Bronchus fibroblast of lung (primary cell): ENCODE measurements around the gene CCDC71. TPM values are rescaled to one million over a fixed set of nuclear protein-coding genes. Genes with fewer than 3 reads are reported as not detected.

Experiments
- total RNA-seq: library from RNA; depleted of rRNA; stranded (reverse); fragments of >200 nt; gene quantifications from 2 replicates; pipeline ENCODE4 v1.2.3, GENCODE V29; 2015

Gene CCDC71
- total RNA-seq, result 32.3 and 37.7 TPM in 2 replicates

GRCh38 chr3:49165771-49166751 lies at the start of gene CCDC71:
Gene CCDC71, minus strand, starts transcription at chr3:49166331. Its CDS starts 2,123 bp downstream, at chr3:49164208.

GRCh38 chr3:49171119-49171774 lies 5.1 kb upstream of the CCDC71 start, which contains the start of gene KLHDC8B:
Gene KLHDC8B, plus strand, starts transcription at chr3:49171598. Its CDS starts 1,172 bp downstream, at chr3:49172770.

GRCh38 chr3:49132437-49133225 lies 33.5 kb downstream of the CCDC71 start, which contains the start of gene LAMB2:
Gene LAMB2, minus strand, starts transcription at chr3:49133050. Its CDS starts 183 bp downstream, at chr3:49132867.

GRCh38 chr3:49120438-49121131 lies 45.5 kb downstream of the CCDC71 start, which contains the start of gene USP19:
Gene USP19, minus strand, starts transcription at chr3:49120823. Its CDS starts 1,678 bp downstream, at chr3:49119145.

Other genes with a start within 250 kb of the CCDC71 start
- gene ARIH2, start 247.5 kb downstream of the CCDC71 start, total RNA-seq, result 55.2 and 64.1 TPM in 2 replicates
- 20.5 and 22.4 TPM in 2 replicates for gene P4HTM, start 176.1 kb downstream of the CCDC71 start, total RNA-seq
- 79.7 and 80.7 TPM in 2 replicates for gene WDR6, start 158.9 kb downstream of the CCDC71 start, total RNA-seq
- gene DALRD3, start 147.8 kb downstream of the CCDC71 start, total RNA-seq, result 59.5 and 60.0 TPM in 2 replicates
- 206 and 207 TPM in 2 replicates for gene NDUFAF3, start 144.2 kb downstream of the CCDC71 start, total RNA-seq
- gene IMPDH2, start 136.9 kb downstream of the CCDC71 start, total RNA-seq, result 314 and 337 TPM in 2 replicates
- gene QRICH1, start 72.3 kb downstream of the CCDC71 start, total RNA-seq, result 53.5 and 72.1 TPM in 2 replicates
- 364 and 369 TPM in 2 replicates for gene QARS1, start 61.6 kb downstream of the CCDC71 start, total RNA-seq
- 41.2 and 43.2 TPM in 2 replicates for gene USP19, start 45.5 kb downstream of the CCDC71 start, total RNA-seq
- gene LAMB2, start 33.3 kb downstream of the CCDC71 start, total RNA-seq, result 215 and 282 TPM in 2 replicates
- 13.4 and 14.1 TPM in 2 replicates for gene KLHDC8B, start 5.3 kb upstream of the CCDC71 start, total RNA-seq
- gene C3orf62, start 110.9 kb upstream of the CCDC71 start, total RNA-seq, result 0.34 and 0.74 TPM in 2 replicates
- gene USP4, start 173.7 kb upstream of the CCDC71 start, total RNA-seq, result 7.6 and 7.7 TPM in 2 replicates
- 639 and 677 TPM in 2 replicates for gene GPX1, start 192.0 kb upstream of the CCDC71 start, total RNA-seq
- 530 and 559 TPM in 2 replicates for gene RHOA, start 245.6 kb upstream of the CCDC71 start, total RNA-seq
- 14.7 and 15.5 TPM in 2 replicates for gene TCTA, start 246.1 kb upstream of the CCDC71 start, total RNA-seq